ENCODE results near the gene UBE4B. TPM values are rescaled to one million over a fixed set of nuclear protein-coding genes. Genes with fewer than 3 reads are reported as not detected.

The UBE4B gene
- total RNA-seq, 1 experiment from 2014 or later: 44.7 TPM

DNA sequence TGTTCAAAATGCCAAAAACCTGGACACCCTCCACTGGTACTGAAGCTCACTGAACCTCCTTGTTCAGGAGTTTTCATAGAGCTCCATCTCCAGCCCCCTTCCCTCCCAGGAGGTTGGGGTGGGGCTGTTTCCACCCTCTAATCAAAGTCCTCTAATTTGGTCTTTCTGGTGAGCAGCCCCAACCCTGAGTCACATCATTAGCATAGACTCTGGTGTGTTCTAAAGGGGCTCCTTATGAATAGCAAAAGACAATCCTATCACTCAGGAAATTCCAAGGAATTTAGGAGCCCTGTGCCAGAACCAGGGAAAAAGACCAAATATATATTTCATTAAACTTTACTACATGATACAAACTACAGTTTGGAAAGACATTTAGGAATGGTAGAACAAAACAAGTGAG is 13.2 kb upstream of the UBE4B start (continued):
- TF ChIP-seq FOSL1 (IDR thresholded peaks at IDR 0.05; ENCODE audit: low read depth) (no peak), POLR2A (IDR thresholded peaks at IDR 0.05; ENCODE audit: borderline replicate concordance, extremely low read depth, insufficient read depth, insufficient read length) (no peak)
- TF ChIP-seq, protein P1, sequence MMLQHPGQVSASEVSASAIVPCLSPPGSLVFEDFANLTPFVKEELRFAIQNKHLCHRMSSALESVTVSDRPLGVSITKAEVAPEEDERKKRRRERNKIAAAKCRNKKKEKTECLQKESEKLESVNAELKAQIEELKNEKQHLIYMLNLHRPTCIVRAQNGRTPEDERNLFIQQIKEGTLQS (IDR thresholded peaks at IDR 0.05): no peak
- TF ChIP-seq, protein P2, sequence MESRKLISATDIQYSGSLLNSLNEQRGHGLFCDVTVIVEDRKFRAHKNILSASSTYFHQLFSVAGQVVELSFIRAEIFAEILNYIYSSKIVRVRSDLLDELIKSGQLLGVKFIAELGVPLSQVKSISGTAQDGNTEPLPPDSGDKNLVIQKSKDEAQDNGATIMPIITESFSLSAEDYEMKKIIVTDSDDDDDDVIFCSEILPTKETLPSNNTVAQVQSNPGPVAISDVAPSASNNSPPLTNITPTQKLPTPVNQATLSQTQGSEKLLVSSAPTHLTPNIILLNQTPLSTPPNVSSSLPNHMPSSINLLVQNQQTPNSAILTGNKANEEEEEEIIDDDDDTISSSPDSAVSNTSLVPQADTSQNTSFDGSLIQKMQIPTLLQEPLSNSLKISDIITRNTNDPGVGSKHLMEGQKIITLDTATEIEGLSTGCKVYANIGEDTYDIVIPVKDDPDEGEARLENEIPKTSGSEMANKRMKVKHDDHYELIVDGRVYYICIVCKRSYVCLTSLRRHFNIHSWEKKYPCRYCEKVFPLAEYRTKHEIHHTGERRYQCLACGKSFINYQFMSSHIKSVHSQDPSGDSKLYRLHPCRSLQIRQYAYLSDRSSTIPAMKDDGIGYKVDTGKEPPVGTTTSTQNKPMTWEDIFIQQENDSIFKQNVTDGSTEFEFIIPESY (IDR thresholded peaks at IDR 0.05; ENCODE audit: extremely low read depth, insufficient replicate concordance, low read length): no peak
- TF ChIP-seq, protein P3, sequence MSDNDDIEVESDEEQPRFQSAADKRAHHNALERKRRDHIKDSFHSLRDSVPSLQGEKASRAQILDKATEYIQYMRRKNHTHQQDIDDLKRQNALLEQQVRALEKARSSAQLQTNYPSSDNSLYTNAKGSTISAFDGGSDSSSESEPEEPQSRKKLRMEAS (IDR thresholded peaks at IDR 0.05): no peak

DNA sequence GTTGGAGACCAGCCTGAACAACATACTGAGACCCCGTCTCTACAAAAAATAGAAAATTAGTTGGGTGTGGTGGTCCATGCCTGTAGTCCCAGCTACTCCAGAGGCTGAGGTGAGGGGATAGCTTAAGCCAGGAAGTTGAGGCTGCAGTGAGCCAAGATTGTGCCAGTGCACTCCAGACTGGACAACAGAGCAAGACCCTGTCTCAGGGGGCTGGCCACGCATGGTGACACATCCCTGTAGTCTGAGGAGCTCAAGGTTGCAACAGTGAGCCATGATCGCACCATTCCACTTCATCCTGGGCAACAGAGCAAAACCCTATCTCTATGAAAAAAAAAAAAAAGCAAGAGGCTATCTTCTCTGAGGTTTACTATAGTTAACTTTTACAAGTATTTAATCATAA is 12.7 kb upstream of the UBE4B start:
- H3K4me3 ChIP-seq (replicated peaks in 1 of 2; ENCODE audit: low read depth in 1 of 2, low read length in 2 of 2): no peak overlapping the region
- DNase-seq (ENCODE audit: low read depth, low spot score) (no peak), ATAC-seq (no peak)
- H3K4me2 ChIP-seq (ENCODE audit: low read length): no peak overlapping the region
- intact Hi-C loops (cut with micrococcal nuclease): no loop called here
- H3K36me3 ChIP-seq (ENCODE audit: control insufficient read depth in 1 of 2, insufficient read depth in 2 of 2, low read length in 2 of 2): no peaks in the 10 kb centered on the region
- H3K9ac ChIP-seq (ENCODE audit: low read length): no peak overlapping the region
- no TSS peak for BruUV-seq (replicated peaks)
- ChIA-PET RAD21 (ENCODE audit: low non-redundant PET in 1 of 2, low total read pairs in 2 of 2, uncharacterized antibody in 2 of 2, unreplicated experiment in 2 of 2) (interaction anchor here in 1 of 2 experiments (0.7 kb wide), 1 partner anchor 42 kb away, joined by 3 read pairs; no protein-coding TSS in a partner anchor), POLR2A (interaction anchor here (0.7 kb wide), 1 partner anchor 77 kb away, joined by 3 read pairs; the partner anchor contains the start of genes LZIC and NMNAT1), CTCF (no interaction called here)
- no peaks in the 10 kb centered on the region for H3K79me2 ChIP-seq (ENCODE audit: insufficient read depth, low read length)
- no peaks in the 10 kb centered on the region for H3K27me3 ChIP-seq (ENCODE audit: insufficient read depth, low read length)
- H3K9me2 ChIP-seq (ENCODE audit: insufficient read depth): no peaks in the 10 kb centered on the region
- peaks cover 0 to 7% of the 10 kb centered on the region in 2 experiments; a peak in 1 of 4 replicates for H3K4me1 ChIP-seq (ENCODE audit: control insufficient read depth in 1 of 2, insufficient read depth in 2 of 2, low read length in 2 of 2)
- H4K20me1 ChIP-seq (ENCODE audit: insufficient read depth): no peaks in the 10 kb centered on the region
- H3K9me3 ChIP-seq (ENCODE audit: control insufficient read depth in 1 of 2, insufficient read depth in 1 of 2, low read depth in 1 of 2, low read length in 2 of 2): no peaks in the 10 kb centered on the region
- H3K27ac ChIP-seq (ENCODE audit: low read depth, low read length): no peak overlapping the region
- H2AFZ ChIP-seq (ENCODE audit: low read depth, low read length, poor library complexity, severe bottlenecking): no peak overlapping the region
- TF ChIP-seq POLR2AphosphoS5 (IDR thresholded peaks at IDR 0.05; ENCODE audit: low read depth, low read length): no peak
- no peak for TF ChIP-seq SIN3A (IDR thresholded peaks at IDR 0.05; ENCODE audit: low read depth)
- no peak for TF ChIP-seq ZNF274 (IDR thresholded peaks at IDR 0.05; ENCODE audit: low read depth, low read length)
- TF ChIP-seq, protein P1 (IDR thresholded peaks at IDR 0.05): no peak
- TF ChIP-seq TCF7L2 (IDR thresholded peaks at IDR 0.05; ENCODE audit: borderline replicate concordance, extremely low read depth, insufficient read depth, insufficient read length): no peak
- no peak for TF ChIP-seq EZH2 (IDR thresholded peaks at IDR 0.05)
- no peak for TF ChIP-seq CEBPB (IDR thresholded peaks at IDR 0.05; ENCODE audit: low read depth)
- TF ChIP-seq, protein P4, sequence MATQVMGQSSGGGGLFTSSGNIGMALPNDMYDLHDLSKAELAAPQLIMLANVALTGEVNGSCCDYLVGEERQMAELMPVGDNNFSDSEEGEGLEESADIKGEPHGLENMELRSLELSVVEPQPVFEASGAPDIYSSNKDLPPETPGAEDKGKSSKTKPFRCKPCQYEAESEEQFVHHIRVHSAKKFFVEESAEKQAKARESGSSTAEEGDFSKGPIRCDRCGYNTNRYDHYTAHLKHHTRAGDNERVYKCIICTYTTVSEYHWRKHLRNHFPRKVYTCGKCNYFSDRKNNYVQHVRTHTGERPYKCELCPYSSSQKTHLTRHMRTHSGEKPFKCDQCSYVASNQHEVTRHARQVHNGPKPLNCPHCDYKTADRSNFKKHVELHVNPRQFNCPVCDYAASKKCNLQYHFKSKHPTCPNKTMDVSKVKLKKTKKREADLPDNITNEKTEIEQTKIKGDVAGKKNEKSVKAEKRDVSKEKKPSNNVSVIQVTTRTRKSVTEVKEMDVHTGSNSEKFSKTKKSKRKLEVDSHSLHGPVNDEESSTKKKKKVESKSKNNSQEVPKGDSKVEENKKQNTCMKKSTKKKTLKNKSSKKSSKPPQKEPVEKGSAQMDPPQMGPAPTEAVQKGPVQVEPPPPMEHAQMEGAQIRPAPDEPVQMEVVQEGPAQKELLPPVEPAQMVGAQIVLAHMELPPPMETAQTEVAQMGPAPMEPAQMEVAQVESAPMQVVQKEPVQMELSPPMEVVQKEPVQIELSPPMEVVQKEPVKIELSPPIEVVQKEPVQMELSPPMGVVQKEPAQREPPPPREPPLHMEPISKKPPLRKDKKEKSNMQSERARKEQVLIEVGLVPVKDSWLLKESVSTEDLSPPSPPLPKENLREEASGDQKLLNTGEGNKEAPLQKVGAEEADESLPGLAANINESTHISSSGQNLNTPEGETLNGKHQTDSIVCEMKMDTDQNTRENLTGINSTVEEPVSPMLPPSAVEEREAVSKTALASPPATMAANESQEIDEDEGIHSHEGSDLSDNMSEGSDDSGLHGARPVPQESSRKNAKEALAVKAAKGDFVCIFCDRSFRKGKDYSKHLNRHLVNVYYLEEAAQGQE (IDR thresholded peaks at IDR 0.05; ENCODE audit: low read depth): no peak
- TF ChIP-seq, protein P2 (IDR thresholded peaks at IDR 0.05; ENCODE audit: extremely low read depth, insufficient replicate concordance, low read length): no peak
- TF ChIP-seq SP1 (IDR thresholded peaks at IDR 0.05; ENCODE audit: low read depth): no peak
- TF ChIP-seq, protein P3 (IDR thresholded peaks at IDR 0.05): no peak
- no peak for TF ChIP-seq CBX3 (IDR thresholded peaks at IDR 0.05; ENCODE audit: low read depth)
- TF ChIP-seq YY1 (IDR thresholded peaks at IDR 0.05; ENCODE audit: extremely low read depth, insufficient replicate concordance, low read depth, low read length): no peak
